Muscle of back (tissue), 11 donors: Measurements from ENCODE around the gene CBX5. TPM values are rescaled to one million over a fixed set of nuclear protein-coding genes. Genes with fewer than 3 reads are reported as not detected.
"Not testable (repeated sequence)": the region's sequence is repeated elsewhere in the genome, so short reads cannot be mapped to it uniquely, and the experiment has no call there.

ENCODE experiments used
- DNase-seq, 3 donors: peaks; one replicate each; pipeline versions ENCODE4 v3.0.0 to v3.0.0-alpha.2; 2013
- polyA plus RNA-seq, 10 donors: library from polyadenylated mRNA; unstranded; fragments of 120-200 nt; gene quantifications; one replicate each; pipeline ENCODE4 v1.2.1, GENCODE V29; 2013; ENCODE audit not compliant: insufficient read length in 10 of 10

Gene CBX5
- polyA plus RNA-seq, 10 donors = 59.6 to 91.8 (median 79.7) TPM

GRCh38 chr12:54201001-54201794 is 78.7 kb downstream of the CBX5 start:
- peak; percentile 68 to 91 (median 77) for DNase-seq

GRCh38 chr12:54200412-54200811 is 79.5 kb downstream of the CBX5 start:
- DNase-seq = peak in 1 of 3 donors; percentile 33

- peak in 1 of 3 donors; percentile 59 for DNase-seq
These were observed 80.0 kb downstream of the CBX5 start for GRCh38 chr12:54199917-54200316.

GRCh38 chr12:54199034-54199433 is 80.9 kb downstream of the CBX5 start:
- DNase-seq = no peak

GRCh38 chr12:54197431-54197909 is 82.5 kb downstream of the CBX5 start:
- DNase-seq = peak in 1 of 3 donors; percentile 59

GRCh38 chr12:54197010-54197409 is 82.9 kb downstream of the CBX5 start:
- DNase-seq = peak; percentile 61 to 87 (median 68)

GRCh38 chr12:54196396-54196795 is 83.5 kb downstream of the CBX5 start:
- DNase-seq = no peak

- DNase-seq = peak; percentile 75 to 95 (median 79)
These were observed 84.1 kb downstream of the CBX5 start for GRCh38 chr12:54195737-54196347.

GRCh38 chr12:54195080-54195736 is 84.7 kb downstream of the CBX5 start:
- DNase-seq = no peak

- DNase-seq = not testable (repeated sequence)
These were observed 85.3 kb downstream of the CBX5 start for GRCh38 chr12:54194611-54195010.

GRCh38 chr12:54193434-54193833 is 86.5 kb downstream of the CBX5 start:
- no peak for DNase-seq

- peak; percentile 89 to 95 (median 92) for DNase-seq
These were observed 88.3 kb downstream of the CBX5 start for GRCh38 chr12:54191550-54192022.

GRCh38 chr12:54191126-54191525 is 88.8 kb downstream of the CBX5 start:
- no peak for DNase-seq

- DNase-seq = no peak
These were observed 90.8 kb downstream of the CBX5 start for GRCh38 chr12:54189198-54189539.

- DNase-seq = no peak
These were observed 92.8 kb downstream of the CBX5 start for GRCh38 chr12:54187075-54187474.

- DNase-seq = no peak
These were observed 94.0 kb downstream of the CBX5 start for GRCh38 chr12:54185919-54186318.

GRCh38 chr12:54185297-54185696 is 94.6 kb downstream of the CBX5 start:
- DNase-seq = not testable (repeated sequence)

GRCh38 chr12:54184024-54184805 is 95.7 kb downstream of the CBX5 start:
- no peak for DNase-seq

- no peak for DNase-seq
These were observed 96.9 kb downstream of the CBX5 start for GRCh38 chr12:54182981-54183380.

- no peak for DNase-seq
These were observed 97.8 kb downstream of the CBX5 start for GRCh38 chr12:54182086-54182485.
